ENCODE data around the gene PDZD2. TPM values are rescaled to one million over a fixed set of nuclear protein-coding genes. Genes with fewer than 3 reads are reported as not detected.
A peak's percentile ranks its signal among the peaks of the same experiment; 100 is the strongest.

The PDZD2 gene
- 1.1 and 1.4 TPM in 2 replicates for total RNA-seq (ENCODE audit: low replicate concordance)

DNA sequence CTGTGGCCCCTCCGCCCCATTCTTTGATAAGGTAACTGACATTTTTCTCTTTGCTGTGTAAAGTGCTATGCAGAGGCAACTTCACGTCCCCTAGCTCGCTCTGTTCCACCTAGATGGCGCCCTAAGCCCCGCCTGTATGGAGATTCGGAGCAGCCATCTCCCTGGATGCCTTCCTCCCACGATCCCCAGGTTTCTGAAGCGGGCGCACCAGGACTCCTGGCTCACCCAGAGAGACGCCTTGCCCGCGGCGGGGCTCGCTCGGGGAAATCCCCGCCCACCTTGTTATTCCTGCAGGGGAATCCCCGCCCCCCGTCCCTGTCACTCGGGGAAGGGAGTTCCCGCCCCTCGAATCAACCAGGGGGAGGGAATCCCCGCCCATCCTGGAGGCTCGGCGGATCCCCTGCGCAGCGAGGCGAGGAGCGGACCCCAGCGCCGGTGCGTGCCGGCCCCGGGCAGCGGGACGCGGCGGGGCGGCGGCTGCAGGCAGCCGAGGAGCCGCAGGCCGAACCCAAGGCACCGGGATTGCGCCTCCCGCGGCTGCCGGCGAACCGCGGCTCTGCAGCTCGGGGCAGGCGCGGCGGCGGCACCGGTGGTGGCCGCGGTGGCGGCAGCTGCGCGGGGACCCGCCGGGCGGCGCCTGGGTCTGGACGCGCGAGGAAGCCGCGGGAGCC lies at the start of gene PDZD2:
PDZD2 (plus strand) TSS at position 384 of the 671 bp plus-strand sequence.
- Histone ChIP-seq H4K20me1 (ENCODE audit: low read depth) (no peaks in the 10 kb centered on the region), H3K9me3 (ENCODE audit: low read depth) (no peaks in the 10 kb centered on the region), H3K79me2 (ENCODE audit: low read depth) (no peaks in the 10 kb centered on the region), H3K36me3 (no peaks in the 10 kb centered on the region), H3K9ac (peak within 1 kb of the TSS; percentile 58), H3K27me3 (peaks cover 32% of the 10 kb centered on the region), H3K27ac (no peak within 1 kb of the TSS), H2AFZ (replicated peaks) (peak within 1 kb of the TSS; percentile 98), H3K4me3 (peak within 1 kb of the TSS; percentile 71), H3K4me1 (peaks cover 11% of the 10 kb centered on the region), H3F3A (ENCODE audit: low read depth) (peaks cover 44% of the 10 kb centered on the region), H3K4me2 (peak within 1 kb of the TSS; percentile 100)
- H3K27me3 Mint-ChIP-seq (ENCODE audit: insufficient read depth, low read depth), result peaks cover 9% of the 10 kb centered on the region
- H3K27ac Mint-ChIP-seq, result peak within 1 kb of the TSS; percentile 61
- H3K9me3 Mint-ChIP-seq, result no peaks in the 10 kb centered on the region
- DNase-seq (ENCODE audit: low spot score), result peak; percentile 94
- TF ChIP-seq EZH2 (IDR thresholded peaks at IDR 0.05) (peak; percentile 1), EZH2phosphoT487 (IDR thresholded peaks at IDR 0.05) (no peak)
- TF ChIP-seq, protein P1, sequence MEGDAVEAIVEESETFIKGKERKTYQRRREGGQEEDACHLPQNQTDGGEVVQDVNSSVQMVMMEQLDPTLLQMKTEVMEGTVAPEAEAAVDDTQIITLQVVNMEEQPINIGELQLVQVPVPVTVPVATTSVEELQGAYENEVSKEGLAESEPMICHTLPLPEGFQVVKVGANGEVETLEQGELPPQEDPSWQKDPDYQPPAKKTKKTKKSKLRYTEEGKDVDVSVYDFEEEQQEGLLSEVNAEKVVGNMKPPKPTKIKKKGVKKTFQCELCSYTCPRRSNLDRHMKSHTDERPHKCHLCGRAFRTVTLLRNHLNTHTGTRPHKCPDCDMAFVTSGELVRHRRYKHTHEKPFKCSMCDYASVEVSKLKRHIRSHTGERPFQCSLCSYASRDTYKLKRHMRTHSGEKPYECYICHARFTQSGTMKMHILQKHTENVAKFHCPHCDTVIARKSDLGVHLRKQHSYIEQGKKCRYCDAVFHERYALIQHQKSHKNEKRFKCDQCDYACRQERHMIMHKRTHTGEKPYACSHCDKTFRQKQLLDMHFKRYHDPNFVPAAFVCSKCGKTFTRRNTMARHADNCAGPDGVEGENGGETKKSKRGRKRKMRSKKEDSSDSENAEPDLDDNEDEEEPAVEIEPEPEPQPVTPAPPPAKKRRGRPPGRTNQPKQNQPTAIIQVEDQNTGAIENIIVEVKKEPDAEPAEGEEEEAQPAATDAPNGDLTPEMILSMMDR (IDR thresholded peaks at IDR 0.05), result peak; percentile 36
- peaks cover 15% of the 10 kb centered on the region for H3K4me1 Mint-ChIP-seq
- H3K4me3 Mint-ChIP-seq, result peak within 1 kb of the TSS; percentile 93
- no peaks in the 10 kb centered on the region for H3K36me3 Mint-ChIP-seq

DNA sequence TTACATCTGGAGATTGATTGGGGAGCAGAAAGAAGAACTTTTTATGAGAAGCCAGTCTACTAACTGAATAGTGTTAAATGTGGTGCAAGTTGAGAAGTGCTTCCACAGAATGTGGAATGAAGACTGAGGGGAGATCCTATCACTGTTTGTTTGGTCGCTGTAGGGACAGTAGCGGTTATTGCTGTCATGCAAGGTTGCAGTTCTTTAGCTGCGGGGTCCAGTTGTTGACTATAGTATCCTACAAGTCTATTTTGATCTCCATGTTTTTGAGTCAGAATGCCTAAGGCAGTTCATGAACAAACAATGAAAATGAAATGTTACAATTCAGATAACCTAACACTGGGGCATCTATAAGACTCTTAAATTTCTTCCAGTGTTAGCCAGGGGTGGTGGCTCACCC lies 45.3 kb upstream of the PDZD2 start:
- no peaks in the 10 kb centered on the region for H3K27me3 ChIP-seq
- H3K9me3 ChIP-seq (ENCODE audit: low read depth), result no peaks in the 10 kb centered on the region
- no peaks in the 10 kb centered on the region for H3K27me3 Mint-ChIP-seq (ENCODE audit: insufficient read depth, low read depth)
- H3K4me3 ChIP-seq, result no peak overlapping the region
- H2AFZ ChIP-seq (replicated peaks), result no peak overlapping the region
- H3K4me1 Mint-ChIP-seq, result no peaks in the 10 kb centered on the region
- peaks cover 8% of the 10 kb centered on the region for H3K4me1 ChIP-seq
- no peak overlapping the region for H3K27ac Mint-ChIP-seq
- no peaks in the 10 kb centered on the region for H3K79me2 ChIP-seq (ENCODE audit: low read depth)
- no peaks in the 10 kb centered on the region for H4K20me1 ChIP-seq (ENCODE audit: low read depth)
- H3K9me3 Mint-ChIP-seq, result peaks cover 2% of the 10 kb centered on the region
- H3K27ac ChIP-seq, result no peak overlapping the region
- no peak overlapping the region for H3K4me3 Mint-ChIP-seq
- H3K4me2 ChIP-seq, result no peak overlapping the region
- no peaks in the 10 kb centered on the region for H3K36me3 ChIP-seq
- H3K9ac ChIP-seq, result no peak overlapping the region
- H3K36me3 Mint-ChIP-seq, result no peaks in the 10 kb centered on the region
- no peak for DNase-seq (ENCODE audit: low spot score)
- no peak for TF ChIP-seq EZH2 (IDR thresholded peaks at IDR 0.05)
- TF ChIP-seq, protein P1 (IDR thresholded peaks at IDR 0.05), result no peak
- TF ChIP-seq EZH2phosphoT487 (IDR thresholded peaks at IDR 0.05), result no peak
- H3F3A ChIP-seq (ENCODE audit: low read depth), result peaks cover 4% of the 10 kb centered on the region

DNA sequence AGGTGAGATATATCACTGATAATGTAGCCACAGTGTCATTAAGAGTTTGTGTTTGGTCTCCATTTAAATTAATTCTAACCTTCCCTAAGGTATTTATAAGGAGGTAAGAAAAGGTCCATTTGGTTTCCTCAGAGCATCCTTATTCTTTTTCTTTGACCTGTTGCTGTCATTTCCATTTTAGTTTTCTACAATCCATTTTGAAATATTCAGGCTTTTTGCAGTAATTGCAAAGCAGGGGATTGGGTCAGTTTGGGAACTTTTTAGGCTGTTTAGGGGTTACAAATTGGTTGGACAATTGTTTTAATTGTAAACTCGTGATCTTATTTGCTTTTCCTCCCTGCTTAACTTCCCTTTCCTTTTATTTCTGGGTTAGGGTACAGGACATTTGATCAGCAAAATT lies 42.6 kb upstream of the PDZD2 start:
- H3K27me3 Mint-ChIP-seq (ENCODE audit: insufficient read depth, low read depth), result no peaks in the 10 kb centered on the region
- H3K27ac ChIP-seq, result no peak overlapping the region

More for the DNA sequence above, 42.6 kb upstream of the PDZD2 start:
- Histone ChIP-seq H3K36me3 (no peaks in the 10 kb centered on the region), H3K27me3 (no peaks in the 10 kb centered on the region), H3K4me1 (no peaks in the 10 kb centered on the region), H3K4me2 (no peak overlapping the region), H3K4me3 (no peak overlapping the region), H2AFZ (replicated peaks) (no peak overlapping the region), H3K9me3 (ENCODE audit: low read depth) (no peaks in the 10 kb centered on the region), H3K9ac (no peak overlapping the region), H3F3A (ENCODE audit: low read depth) (no peaks in the 10 kb centered on the region), H3K79me2 (ENCODE audit: low read depth) (no peaks in the 10 kb centered on the region), H4K20me1 (ENCODE audit: low read depth) (no peaks in the 10 kb centered on the region)
- Mint-ChIP-seq H3K27ac (no peak overlapping the region), H3K4me1 (no peaks in the 10 kb centered on the region), H3K36me3 (no peaks in the 10 kb centered on the region), H3K9me3 (peaks cover 3% of the 10 kb centered on the region), H3K4me3 (no peak overlapping the region)
- no peak for TF ChIP-seq EZH2phosphoT487 (IDR thresholded peaks at IDR 0.05)
- TF ChIP-seq, protein P1 (IDR thresholded peaks at IDR 0.05), result no peak
- TF ChIP-seq EZH2 (IDR thresholded peaks at IDR 0.05), result no peak
- DNase-seq (ENCODE audit: low spot score), result no peak

All from neural progenitor cell (in vitro differentiated cells).